SKM-1 treated with dmso at 0.1 percent for 144 hours (cell line): ENCODE results near the gene TBC1D19.

Source experiments
- DNase-seq: peaks from one replicate; lab custom pipeline; 2025; ENCODE audit not compliant: unreplicated experiment; lab: John Stamatoyannopoulos, UW

The TBC1D19 gene

DNA sequence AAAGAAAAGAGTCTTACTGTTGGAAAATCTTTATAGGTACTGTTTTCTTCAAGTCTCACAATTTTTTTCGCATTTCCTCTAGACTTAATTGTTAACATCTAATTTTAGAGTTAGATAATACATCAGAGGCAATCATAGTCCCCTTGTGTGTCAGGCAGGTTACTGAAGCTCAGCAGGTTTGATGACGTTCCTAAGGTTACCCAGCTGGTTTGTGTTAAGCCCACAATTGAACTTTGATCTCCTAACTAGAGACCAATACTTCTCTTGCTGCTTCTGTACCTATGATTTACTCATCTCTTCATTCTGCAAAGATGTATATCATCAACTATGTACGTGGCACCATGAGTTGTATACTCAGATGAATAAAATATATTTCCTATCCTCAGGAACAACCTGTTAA, 145.1 kb downstream of the TBC1D19 start:
- no peak for DNase-seq

DNA sequence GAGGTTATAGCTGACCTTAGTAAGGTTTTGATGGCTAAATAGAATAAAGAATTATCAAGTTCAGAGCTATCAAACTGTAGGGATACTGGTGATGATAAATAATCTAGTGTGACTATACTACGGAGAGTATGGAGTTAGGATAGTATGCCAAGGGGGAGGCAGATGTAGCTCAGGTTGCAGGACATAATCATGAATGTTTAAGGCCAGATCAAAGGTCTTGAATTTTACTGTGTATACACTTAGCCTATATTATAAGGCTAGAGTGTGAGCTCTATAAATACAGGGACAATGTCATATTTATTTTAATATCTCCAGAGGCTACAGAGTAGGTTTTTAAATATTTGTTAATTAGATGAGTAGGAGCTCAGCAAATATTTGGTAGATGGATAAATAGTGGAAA, 145.7 kb downstream of the TBC1D19 start:
- no peak for DNase-seq

DNA sequence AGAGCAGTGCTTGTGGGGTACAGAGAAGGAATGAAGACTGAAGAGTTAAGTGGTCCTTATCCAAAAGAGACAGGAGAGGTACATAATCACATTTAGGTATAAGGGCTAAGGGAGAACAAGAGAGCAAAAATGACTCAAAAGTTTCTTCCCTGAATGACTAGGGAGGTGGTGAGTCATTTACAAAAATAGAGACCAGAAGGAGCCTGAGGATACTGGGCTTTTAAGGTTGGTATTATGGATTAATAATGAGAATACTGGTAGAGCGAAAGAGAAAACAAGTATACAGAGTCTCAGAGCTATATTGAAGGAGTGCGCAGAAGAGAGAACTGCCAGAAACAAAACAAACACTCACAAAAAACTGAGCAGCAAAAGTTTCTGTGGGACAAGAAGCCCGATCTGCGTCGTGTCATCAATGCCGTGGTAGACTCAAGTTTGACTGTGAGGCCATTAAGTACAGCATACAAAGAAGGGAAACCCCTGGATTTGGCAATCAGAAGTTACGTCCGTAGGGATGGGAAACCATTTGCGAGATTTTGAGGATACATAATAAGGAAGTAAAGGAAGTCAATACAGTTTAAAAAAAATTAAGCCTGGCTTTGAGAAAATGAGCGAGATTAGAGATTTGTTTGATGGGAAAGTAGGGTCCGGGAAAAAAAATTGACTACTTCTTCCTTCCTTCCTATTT, 147.6 kb downstream of the TBC1D19 start:
- DNase-seq = no peak

DNA sequence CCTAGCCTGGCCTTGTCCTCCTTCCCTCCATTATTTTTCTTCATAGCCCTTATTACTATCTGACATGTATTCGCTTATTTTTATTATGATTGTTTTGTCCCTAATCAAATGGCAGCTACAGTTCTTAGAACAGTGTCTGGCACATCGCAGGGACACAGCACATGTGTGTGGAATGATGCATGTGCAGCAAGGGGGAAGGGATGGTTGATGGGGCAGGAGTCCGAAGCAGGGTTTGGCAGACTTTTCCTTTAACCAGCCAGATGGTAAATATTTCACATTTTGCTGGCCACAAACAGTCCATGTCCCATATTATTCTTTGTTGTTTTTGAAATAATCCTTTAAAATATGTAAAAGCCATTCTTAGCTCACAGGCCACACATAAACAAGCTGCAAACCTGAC, 148.5 kb downstream of the TBC1D19 start:
- DNase-seq = no peak

DNA sequence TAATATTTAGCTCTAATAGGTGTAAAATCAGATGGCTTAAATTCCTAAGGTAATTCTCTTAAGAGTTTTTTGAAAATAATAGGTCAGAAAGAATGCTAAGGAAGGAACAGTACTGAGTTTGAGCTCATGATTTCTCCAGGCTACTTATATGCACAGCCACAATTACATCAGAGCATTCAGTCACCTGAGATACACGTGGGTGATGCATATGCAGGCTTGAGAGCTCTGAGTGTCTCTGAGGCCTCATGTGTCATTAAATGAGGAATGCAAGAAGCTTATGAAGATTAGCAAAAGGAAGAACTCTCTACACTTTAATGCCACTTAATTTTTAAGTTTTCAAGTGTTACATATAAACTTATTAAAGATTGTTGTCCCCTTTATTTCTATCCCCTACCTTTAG, 152.7 kb downstream of the TBC1D19 start:
- no peak for DNase-seq

DNA sequence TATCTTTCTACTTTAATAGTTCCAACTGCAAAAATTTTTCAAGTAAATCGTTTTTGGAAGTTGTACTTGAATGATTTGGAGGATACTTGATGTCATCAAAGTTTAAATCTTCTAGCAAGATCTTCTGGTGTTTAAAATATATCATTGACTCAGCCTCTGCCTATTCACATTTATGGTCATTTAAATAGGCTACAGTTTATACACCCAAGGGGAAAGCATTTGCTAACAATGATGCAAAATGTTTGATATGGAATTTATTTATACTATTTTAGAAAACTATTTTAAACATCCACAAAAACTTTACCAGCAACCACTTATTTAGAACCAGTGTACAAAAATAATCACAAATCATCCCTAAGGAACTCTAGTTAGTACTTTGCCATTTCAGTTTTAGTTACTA, 153.5 kb downstream of the TBC1D19 start:
- DNase-seq = no peak

DNA sequence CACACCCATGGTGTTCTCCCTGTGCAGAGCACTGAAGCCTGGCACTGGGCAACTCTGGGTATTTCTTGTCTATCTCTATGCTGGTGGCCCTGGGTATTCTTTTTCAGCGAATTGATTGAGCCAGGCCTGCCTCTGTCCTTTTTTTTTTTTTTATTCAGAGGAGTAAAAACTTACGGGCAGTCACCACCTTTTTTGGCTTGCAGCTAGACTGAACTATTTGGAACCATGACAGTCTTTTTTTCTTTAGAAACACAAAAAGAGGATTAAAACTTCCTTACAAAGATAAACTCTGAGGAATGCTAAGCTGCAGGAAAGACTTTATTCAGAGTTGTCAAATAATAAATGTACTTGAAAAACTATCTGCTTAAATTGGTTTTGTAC, 157.6 kb downstream of the TBC1D19 start:
- DNase-seq = no peak

DNA sequence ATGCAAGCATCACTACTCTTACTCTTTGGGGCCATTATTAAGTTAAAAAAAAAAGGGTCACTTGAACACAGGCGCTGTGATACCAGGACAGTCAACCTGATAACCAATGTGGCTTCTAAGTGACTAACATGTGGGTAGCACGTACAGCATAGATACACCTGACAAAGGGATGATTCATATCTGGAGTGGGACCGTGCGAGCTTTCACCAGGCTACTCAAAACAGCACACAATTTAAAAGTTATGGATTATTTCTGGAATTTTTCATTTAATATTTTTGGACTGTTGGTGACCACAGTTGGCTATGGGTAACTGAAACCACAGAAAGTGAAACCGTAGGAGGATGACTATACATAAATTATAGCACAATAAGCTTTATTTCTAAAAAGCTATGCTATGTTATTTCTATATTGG, 162.9 kb downstream of the TBC1D19 start:
- no peak for DNase-seq

DNA sequence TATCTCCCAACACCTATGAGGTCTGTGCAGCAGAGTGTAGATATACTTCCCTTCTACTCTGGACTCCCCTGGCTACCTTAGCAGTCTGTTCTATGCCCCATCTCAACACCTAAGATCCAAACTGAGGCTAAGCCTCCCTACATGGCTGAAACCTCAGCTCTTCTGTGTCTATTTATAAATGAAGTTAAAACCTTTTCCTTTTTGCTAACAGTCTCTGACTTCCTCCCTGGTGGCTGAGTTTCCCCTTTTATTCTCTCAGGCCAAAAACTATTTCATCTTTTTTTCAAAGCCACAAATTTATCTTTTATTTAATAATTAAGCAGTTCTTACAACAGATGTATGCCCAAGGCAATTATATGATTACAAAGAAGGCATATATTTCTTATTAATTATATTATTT, 164.9 kb downstream of the TBC1D19 start:
- peak; percentile 79 for DNase-seq

DNA sequence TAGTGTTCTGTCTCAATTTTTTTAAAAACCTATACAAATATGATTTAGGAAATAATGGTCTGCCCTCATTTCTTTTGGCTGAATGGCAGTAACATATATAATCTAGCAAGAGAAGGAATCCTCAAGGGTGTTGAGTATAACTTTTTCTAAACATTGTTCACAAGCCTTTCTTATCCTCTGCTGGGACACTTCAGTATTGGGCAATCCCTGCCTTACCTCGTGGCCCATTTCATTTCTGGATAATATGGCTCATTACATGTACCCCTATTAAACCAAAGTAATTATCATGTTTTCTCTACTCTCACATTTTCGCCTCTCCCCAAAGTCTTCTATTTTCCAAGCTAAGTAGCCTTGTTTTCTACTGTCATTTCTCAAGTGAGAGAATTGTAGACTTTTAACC, 166.0 kb downstream of the TBC1D19 start:
- no peak for DNase-seq

DNA sequence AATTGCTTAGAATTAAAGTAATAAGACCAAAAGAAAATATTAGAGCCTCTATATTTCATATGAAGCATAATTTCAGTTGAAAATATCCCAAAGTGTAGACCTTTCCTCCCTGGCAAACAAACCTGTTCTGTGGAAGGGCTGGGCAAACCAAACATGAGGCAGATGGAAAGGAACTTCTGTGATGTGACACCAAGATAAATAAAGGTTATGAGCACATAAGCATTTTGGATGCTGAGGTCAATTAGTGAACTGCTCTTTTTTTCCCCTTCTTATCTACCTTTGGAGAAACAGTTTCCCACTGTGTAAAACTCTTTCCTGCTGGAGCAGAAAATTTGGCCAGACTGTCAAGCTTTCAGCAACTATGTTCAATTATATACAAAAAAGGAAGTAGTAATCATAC, 167.1 kb downstream of the TBC1D19 start:
- DNase-seq = no peak

DNA sequence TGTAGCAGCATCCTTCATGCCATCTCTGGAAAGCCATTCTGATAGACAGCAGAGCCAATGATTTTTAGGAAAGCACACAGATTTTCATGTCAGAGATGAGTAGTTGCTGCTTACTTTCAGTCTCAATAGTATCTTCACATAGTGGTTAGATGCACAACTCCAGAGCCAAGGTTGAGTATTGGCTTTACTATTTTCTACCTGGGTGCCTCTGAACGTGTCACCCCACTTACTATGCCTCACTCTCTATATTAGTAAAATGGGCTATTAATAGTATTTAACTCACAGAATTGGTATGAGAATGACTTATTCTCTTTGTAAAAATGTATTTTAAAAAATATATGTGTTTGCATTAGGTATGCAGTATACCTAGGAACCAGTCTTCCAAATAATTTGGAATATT, 168.0 kb downstream of the TBC1D19 start:
- no peak for DNase-seq

DNA sequence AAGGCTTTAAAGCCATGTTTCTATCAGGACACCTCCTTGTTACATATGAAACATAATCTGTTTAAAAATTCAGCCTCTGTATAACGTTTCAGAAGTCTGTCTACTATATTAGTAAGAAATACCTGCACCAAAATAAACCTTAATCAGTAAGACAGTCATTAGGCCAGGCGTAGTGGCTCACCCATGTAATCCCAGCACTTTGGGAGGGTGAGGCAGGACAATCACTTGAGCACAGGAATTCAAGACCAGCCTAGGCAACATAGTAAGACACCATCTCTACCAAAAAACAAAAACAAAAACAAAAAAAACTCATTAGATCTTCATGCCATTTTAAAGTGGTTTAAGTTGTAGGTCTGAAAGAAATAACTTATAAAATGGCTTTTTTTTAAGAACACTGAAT, 169.3 kb downstream of the TBC1D19 start:
- DNase-seq = no peak

DNA sequence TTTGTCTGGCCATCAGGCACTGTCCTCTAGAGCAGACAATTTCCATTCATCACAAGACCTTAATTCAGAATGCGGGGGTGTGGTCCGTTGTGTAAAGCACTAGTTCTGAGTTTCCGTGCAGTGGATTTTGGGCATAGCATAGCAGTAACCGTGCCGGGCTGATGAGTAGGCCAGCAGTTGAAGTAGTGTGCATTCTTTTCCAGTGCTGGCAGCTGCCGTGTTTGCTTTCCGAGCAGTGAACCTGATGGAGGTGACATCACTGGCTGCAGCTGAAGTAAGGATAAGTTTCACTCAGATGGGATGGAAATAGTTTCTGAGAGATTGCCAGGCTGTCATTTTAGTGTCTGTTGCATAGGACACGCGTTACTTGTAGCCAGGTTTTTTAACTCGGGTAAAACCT, 169.7 kb downstream of the TBC1D19 start:
- no peak for DNase-seq

DNA sequence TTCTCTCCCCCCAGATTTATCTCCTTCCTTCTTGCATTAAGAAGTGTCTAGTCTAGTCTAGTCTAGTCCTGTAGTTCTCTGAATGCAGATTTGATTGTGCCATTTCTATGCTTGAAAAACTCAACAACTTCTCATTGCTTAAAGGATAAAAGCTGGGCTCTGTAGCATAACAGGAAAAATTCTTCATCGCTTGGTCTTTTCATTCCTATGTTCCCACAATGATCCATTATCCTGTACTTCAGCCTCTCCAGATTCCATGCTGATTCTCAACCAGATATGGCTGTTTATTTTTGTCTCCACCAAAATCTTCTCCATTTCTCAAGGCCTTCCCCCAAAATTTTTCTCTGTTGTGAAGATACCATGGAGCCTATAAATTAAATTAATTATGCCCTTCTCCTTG, 173.9 kb downstream of the TBC1D19 start:
- no peak for DNase-seq

DNA sequence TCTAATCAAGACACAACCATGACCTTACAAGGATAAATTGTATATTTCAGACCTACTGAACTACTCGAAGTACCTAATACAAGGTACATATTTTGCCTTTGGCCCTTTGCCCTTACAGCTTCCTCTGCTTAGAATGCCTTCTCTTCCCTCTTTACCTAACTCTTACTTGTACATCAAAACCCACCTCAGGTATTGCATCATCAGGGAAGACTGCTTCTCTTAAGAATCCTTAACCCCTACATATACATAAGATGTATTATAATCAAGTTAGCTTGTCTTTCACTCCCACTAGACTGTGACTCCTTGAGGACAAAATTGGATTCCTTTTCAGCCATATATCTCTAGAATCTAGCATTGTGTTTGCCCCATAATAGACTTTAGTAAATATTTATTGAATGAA, 175.0 kb downstream of the TBC1D19 start:
- no peak for DNase-seq

DNA sequence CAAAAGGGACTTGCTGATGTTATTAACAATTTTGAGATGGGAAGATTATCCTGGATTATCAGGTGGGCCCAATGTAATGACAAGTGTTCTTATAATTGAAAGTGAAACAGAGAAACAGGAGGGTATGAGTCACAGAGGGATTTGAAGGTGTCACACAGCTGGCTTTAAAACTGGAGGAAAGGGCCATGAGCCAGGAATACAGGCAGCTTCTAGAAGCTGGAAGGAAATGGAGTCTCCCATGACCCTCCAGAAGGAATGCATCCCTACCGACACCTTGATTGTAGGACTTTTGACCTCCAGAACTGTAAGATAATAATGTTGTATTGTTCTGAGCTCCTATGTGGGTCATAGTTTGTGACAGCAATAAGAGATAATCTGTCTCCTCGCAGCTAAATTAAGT, 178.8 kb downstream of the TBC1D19 start:
- DNase-seq = no peak

DNA sequence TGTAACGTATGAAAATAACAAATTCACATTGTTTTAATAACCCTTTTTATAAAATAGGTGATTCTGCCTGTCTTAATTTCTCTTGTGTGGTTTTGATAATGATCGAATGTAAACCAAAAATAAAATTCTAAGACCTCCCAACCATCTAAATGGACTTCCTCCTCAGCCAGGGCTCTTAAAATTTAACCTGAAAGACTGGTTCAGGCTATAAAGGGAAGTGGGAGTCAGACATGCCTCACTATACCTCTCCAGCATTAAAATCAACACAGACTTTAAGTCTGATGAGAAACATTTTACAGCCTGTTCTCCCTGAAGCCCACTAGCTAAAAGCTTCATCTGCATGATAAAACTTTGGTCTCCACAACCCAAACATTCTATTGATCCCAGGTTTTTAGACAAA, 179.2 kb downstream of the TBC1D19 start:
- DNase-seq = peak; percentile 29

DNA sequence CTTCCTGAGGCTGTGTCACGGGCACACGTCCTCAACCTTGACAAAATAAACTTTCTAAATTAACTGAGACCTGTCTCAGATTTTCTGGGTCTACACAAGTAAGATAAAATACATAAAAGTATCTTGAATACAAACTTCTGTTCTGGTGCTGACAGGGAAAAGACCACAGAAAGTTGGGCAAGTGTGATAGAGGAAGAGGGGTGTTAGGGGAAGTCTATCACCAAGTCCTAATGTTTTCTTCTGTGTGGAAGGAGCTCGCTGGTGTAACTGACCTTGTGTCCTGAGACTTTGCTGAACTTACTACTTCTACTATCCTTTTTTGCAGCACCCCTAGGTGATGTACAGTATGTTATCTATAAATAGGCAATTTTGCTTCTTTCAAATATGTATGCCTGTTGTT, 179.8 kb downstream of the TBC1D19 start:
- DNase-seq = peak; percentile 93

DNA sequence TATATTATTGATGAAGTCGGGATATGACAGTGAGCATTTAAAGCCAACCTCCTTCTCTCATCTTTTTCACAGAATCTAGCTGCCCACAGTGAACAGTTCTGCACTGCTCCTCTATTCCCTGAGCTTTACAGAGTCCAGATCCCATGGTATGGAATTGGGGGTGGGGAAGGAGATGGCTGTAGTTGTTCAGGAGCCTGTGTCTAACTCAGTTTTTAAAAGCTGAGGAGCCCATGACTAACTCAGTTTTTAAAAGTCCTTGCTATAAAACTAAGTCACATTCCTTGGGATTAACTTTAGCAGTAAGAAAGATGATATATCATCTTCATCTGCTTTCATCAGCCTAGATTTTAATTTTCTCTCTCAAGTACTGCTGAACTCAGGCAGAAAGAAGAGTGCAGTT, 180.3 kb downstream of the TBC1D19 start:
- no peak for DNase-seq

DNA sequence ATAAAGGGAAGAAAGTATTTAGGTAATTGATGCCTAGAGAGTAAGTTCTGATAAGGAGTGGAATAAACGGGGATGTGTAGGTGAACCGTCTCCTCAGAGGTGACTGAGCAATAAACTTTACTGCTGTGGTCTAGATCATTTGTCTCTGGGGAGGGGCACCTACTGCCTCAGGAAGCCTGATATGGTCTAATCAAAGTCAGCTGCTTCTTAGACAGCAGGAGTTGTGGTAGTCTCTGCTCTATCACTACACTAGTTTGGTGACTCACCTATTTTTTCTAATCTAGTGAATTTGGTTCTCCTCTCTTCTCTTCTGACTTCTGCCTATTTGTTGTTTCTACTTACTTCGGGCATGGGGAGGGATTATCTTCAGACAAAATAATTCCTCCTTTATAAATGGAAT, 181.6 kb downstream of the TBC1D19 start:
- DNase-seq = no peak

DNA sequence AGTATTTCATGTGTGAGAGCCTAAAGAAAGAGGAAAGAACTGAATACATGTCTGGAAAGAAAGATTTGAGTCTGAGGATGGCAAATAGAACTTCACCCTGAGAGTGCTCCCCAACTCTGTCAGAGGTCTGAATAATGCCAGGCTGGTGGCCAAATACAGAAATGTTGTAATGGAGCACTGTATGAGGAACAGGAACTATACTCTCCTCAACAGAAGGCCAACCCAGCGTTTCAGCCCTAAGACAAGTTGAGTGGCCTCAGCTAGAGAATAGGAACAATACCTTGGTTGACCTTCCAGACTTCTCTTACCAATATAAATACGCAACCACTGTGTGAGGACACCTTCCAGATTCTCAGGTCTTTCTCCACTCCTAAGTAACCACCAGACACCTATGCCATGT, 182.3 kb downstream of the TBC1D19 start:
- DNase-seq = peak; percentile 97

DNA sequence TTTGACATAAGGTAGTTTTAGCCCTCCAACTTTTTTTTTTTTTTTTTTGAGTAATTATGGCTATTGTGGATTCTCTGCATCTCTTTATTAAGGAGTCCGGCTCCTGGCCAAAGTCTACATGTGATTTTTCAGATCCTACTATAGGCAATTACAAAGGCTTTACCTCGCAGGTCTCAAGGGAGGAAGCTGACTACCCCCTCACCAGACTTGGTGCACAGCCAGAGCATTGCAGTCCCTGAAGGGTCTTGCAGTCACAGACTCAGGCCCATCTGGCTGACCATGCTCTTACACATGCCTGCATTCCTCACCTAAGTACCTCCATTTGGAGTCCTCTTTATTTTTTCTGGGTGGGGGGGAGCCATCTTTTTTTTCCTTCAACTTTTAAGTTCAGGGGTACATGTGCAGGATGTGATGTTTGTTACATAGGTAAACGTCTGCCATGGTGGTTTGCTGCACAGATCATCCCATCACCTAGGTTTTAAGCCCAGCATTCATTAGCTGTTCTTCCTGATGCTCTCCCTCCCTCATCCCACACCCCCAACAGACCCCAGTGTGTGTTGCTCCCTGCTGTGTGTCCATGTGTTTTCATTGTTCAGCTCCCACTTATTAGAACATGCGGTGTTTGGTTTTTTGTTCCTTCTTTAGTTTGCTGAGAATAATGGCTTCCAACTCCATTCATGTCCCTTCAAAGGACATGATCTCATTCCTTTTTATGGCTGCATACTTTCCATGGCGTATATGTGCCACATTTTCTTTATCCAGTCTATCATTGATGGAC, 188.4 kb downstream of the TBC1D19 start:
- no peak for DNase-seq
